ENCODE data around the gene CLTCL1.

CLTCL1 gene

DNA sequence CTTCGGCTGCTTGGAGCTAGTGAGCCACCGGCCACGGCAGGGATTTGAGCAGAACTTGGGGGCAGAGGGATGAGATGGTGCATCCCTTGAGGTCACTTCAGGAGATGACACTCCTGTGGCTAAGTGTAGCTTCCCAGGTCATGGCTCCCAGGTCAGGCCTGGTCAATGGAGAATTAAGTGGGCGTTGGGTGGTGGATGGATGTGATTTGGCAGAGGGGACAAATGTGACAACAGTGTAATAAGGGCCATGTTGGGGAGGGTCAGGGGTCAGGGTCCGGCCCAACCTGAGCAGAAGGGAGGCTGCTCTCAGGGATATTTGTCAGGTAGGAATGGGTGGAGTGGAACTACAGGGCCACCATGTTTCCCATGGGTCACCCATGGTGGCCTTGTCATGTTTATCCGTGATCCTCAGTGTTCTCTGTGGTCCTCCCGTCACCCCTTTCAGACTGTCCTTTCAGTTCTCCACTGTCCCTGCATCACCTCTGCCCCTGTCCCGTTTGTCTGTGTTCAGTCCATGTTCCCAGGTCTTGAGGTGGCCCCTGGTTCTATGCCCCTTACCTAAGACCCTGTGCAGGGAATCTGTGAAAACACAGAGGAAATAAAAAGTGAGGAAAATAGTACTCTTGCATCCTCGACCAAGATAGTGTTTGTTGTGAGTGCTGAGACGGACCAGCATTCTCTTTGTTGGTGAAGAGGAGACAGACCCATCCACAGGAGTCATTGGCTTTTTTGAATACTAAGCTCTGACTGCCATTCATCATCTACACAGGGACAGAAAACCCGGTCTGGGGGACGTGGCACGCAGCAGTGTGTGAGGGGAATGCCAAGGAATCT lies 119.1 kb downstream of the CLTCL1 start:
- Histone ChIP-seq H3K4me3 (replicated peaks; ENCODE audit: low read depth, low read length) (peak overlapping the region; percentile 90), H3K36me3 (ENCODE audit: control insufficient read depth, insufficient read depth, low read length) (peaks cover 3% of the 10 kb centered on the region), H3K27me3 (replicated peaks; ENCODE audit: control insufficient read depth, insufficient read depth, low read length) (peaks cover 4% of the 10 kb centered on the region; the same call in 1 of the 2 replicates)
- no peak for TF ChIP-seq CTCF (IDR thresholded peaks at IDR 0.05; ENCODE audit: insufficient read depth, low read length, poor library complexity, severe bottlenecking)
- DNase-seq (ENCODE audit: extremely low read depth, insufficient read length): no peak

- no peak overlapping the region for H3K4me3 ChIP-seq (replicated peaks; ENCODE audit: low read depth, low read length)
- peaks cover 4% of the 10 kb centered on the region; the same call in 1 of the 2 replicates for H3K27me3 ChIP-seq (replicated peaks; ENCODE audit: control insufficient read depth, insufficient read depth, low read length)
- no peak for TF ChIP-seq CTCF (IDR thresholded peaks at IDR 0.05; ENCODE audit: insufficient read depth, low read length, poor library complexity, severe bottlenecking)
- DNase-seq (ENCODE audit: extremely low read depth, insufficient read length): no peak
- H3K36me3 ChIP-seq (ENCODE audit: control insufficient read depth, insufficient read depth, low read length): no peaks in the 10 kb centered on the region; the same call in none of the 2 replicates
Measured at GRCh38 chr22:19169947-19170318, 121.6 kb downstream of the CLTCL1 start.

GRCh38 chr22:19169002-19169946 lies 122.2 kb downstream of the CLTCL1 start:
- Histone ChIP-seq H3K36me3 (ENCODE audit: control insufficient read depth, insufficient read depth, low read length) (no peaks in the 10 kb centered on the region), H3K4me3 (replicated peaks; ENCODE audit: low read depth, low read length) (no peak overlapping the region), H3K27me3 (replicated peaks; ENCODE audit: control insufficient read depth, insufficient read depth, low read length) (peaks cover 4% of the 10 kb centered on the region; the same call in 1 of the 2 replicates)
- DNase-seq (ENCODE audit: extremely low read depth, insufficient read length): no peak
- no peak for TF ChIP-seq CTCF (IDR thresholded peaks at IDR 0.05; ENCODE audit: insufficient read depth, low read length, poor library complexity, severe bottlenecking)

GRCh38 chr22:19168088-19168890 lies 123.2 kb downstream of the CLTCL1 start:
- Histone ChIP-seq H3K27me3 (replicated peaks; ENCODE audit: control insufficient read depth, insufficient read depth, low read length) (peaks cover 4% of the 10 kb centered on the region; the same call in 1 of the 2 replicates), H3K4me3 (replicated peaks; ENCODE audit: low read depth, low read length) (no peak overlapping the region), H3K36me3 (ENCODE audit: control insufficient read depth, insufficient read depth, low read length) (no peaks in the 10 kb centered on the region)
- DNase-seq (ENCODE audit: extremely low read depth, insufficient read length): no peak
- TF ChIP-seq CTCF (IDR thresholded peaks at IDR 0.05; ENCODE audit: insufficient read depth, low read length, poor library complexity, severe bottlenecking): no peak

DNA sequence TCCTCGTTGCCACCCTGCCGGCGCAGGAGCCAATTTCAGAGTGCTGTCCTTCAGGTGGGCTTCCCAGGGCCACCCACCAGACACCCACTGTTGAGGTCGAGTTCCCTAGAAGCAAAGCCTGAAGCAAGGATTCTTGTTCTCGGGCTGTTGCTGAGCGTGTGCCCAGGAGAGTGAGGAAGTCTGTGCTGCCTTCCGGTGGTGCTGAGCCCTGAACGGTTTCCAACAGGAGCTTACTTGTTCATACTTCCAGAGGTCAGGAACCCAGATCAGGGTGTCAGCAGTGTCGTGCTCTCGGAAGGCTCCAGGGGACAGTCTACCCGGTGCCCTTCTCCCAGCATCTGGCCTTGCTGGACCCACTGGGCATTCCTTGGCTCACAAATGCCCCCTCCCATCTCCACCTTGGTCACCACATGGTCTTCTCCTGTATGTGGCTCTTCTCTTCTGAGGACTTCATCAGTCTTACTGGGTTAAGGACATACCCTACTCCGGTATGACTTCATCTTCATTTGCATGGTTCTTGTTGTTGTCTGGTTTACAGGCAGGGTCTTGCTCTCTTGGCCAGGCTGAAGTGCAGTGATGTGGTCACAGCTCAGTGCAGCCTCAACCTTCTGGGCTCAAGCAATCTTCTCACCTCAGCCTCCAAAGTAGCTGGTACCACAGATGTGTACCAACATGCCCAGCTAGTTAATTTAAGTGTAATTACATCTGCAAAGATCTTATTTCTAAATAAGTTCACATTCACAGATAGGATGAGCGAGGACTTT lies 124.2 kb downstream of the CLTCL1 start:
- no peak for TF ChIP-seq CTCF (IDR thresholded peaks at IDR 0.05; ENCODE audit: insufficient read depth, low read length, poor library complexity, severe bottlenecking)
- H3K36me3 ChIP-seq (ENCODE audit: control insufficient read depth, insufficient read depth, low read length): no peaks in the 10 kb centered on the region
- DNase-seq (ENCODE audit: extremely low read depth, insufficient read length): no peak
- H3K4me3 ChIP-seq (replicated peaks; ENCODE audit: low read depth, low read length): no peak overlapping the region
- H3K27me3 ChIP-seq (replicated peaks; ENCODE audit: control insufficient read depth, insufficient read depth, low read length): peaks cover 4% of the 10 kb centered on the region; the same call in 1 of the 2 replicates

Measured in GM06990 (cell line).